GM19328 (cell line): Measurements from ENCODE around the gene ANK2.

Experiments used
- ATAC-seq: cut with Tn5 transposase; IDR thresholded peaks from one replicate; pipeline ENCODE4 v1.9.1; 2021; ENCODE audit warnings: mild to moderate bottlenecking, moderate library complexity; ENCODE audit not compliant: unreplicated experiment

Gene ANK2

DNA sequence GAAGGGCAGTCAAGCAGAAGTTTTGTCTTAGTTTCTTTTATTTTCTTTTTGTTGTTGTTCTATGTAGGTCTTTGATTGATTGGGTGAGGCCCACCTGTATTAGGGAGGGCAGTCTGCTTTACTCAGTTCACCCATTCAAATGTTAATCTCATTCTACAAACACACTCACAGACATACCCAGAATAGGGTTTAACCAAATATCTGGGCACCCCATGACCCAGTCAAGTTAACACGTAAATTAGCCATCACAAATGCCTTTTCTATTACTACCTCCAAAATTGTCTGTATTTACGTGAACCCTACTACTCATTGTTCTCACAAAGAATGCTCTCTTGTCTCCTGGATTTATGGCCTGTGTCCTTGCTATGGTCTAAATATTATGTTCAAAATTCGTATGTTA is 339.7 kb downstream of the ANK2 start:
- ATAC-seq, result no peak

GRCh38 chr4:113390850-113391249 is 341.4 kb downstream of the ANK2 start:
- ATAC-seq, result no peak

DNA sequence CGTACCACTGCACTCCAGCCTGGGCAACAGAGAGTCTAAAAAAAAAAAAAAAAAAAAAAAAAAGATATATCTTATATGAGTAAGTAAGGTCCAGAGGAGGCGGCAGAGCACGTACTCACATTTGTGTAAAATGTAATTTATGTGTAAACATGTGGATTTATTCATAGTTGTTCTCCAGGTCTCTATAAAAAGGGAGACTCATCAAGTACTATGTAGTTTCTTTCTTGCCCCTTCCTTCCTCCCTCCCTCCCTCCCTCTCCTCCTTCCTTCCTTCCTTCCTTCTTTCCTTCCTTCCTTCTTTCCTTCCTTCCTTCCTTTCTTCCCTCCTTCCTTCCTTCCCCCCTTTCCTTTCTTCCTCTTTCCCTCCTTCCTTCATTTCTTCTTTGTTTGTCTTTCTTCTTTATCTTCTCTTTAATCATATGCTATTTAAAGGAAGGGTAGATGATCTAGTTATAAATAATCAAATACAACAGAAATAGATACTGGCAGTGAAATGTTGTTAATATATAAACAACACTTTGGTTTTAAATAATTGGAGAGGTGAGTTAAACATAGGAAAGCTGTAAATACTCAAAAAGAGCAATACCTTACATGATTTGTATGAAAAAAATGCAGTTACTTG is 344.8 kb downstream of the ANK2 start:
- no peak for ATAC-seq

DNA sequence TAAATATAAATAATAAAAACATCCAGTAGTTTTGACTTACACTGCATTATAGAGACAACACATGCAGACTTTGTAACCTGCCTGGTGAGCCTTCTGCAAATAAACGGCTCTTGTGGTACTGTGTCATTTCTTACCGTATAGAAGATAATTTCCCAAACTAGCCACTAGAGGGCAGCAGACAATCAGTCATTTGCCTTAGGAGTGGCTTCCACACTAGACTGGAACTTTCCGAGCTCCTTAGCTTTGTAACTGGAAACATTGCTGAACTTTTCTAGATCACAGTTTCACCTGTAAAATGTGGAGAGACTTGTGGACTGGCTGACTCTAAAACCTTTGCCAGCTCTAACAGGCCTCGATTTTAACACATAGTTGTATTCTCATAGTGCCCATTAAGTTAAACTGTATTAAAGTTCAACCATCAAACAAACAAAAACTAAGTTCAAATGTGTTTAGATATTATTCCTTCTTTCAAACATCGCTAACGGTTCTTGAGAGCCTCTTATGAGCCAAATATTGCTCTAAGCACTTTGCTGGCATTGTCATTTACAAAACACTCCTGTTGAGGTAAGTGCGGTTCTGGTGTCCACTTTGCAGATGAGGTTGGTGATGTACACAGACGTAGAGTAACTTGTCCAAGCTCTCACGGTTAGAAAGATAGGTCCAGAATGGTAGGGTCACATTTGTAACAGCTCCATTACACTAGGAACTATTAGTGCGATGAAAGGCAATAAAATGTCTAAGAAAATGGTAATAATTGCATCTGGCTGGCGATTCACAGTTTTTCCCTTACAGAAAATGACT is 345.5 kb downstream of the ANK2 start:
- ATAC-seq, result peak; percentile 92

GRCh38 chr4:113397114-113397701 is 347.8 kb downstream of the ANK2 start:
- no peak for ATAC-seq

GRCh38 chr4:113398441-113399143 is 349.1 kb downstream of the ANK2 start:
- no peak for ATAC-seq

- no peak for ATAC-seq
These were observed 354.7 kb downstream of the ANK2 start for GRCh38 chr4:113404167-113404571.

DNA sequence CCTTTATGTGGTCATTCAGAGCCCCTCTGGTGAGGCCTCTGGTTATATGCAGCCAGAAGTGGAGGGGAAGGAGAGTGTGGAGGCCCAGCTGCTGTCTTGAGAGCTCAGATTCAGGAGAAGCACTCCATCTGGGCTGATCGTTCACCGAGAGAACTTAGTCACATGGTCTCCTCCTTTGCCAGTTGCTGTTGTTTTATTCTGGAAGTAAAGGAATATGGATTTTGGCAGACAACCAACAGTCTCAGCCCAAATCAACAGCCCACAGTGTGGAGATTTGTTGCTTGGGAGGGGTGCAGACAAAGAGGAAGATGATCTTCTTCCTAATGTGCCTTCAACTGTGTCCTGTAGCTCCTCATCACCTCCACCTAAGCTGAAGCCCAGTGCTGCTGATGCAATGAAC is 355.4 kb downstream of the ANK2 start:
- no peak for ATAC-seq

DNA sequence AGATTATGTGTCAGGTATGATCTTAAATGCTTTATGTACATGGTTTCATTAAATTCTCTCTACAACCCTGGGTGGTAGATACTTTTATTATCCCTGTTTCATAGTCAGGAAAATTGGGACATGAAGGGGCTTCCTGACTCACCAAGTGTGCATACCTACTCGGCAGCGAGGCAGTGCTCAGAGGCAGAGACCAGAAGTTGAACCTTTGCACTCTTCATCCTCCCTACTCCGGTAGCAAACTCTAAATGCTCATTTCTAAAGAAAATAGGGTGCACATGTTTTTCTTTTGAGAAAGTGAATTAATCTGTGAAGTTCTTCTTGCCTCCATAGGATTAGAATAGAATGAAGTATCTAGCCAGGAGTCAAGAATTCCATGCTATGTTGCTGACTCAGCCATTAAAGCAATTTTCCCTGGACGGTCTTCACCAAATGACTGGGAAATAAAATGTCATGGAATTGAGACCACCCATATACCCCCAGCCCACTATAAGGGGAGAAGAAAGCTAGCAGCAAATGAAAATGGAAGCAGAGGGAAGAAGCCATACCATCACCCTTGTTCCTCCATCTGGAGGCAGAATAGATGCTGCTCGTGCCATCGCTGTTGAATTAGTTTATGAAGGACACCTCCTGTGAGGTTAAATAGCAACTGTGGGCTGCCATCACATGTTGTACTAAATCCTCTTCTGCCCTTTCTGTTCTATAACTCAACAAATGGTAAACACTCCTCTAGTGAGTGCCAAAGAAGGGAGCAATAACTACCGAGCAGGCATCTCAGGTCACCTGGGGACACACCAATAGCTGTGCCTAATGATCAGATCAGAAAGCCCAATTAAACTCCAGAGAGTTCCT is 356.6 kb downstream of the ANK2 start:
- no peak for ATAC-seq

GRCh38 chr4:113406723-113407016 is 357.2 kb downstream of the ANK2 start:
- ATAC-seq, result no peak

GRCh38 chr4:113407409-113407808 is 358.0 kb downstream of the ANK2 start:
- ATAC-seq, result no peak

GRCh38 chr4:113409181-113409580 is 359.7 kb downstream of the ANK2 start:
- no peak for ATAC-seq

DNA sequence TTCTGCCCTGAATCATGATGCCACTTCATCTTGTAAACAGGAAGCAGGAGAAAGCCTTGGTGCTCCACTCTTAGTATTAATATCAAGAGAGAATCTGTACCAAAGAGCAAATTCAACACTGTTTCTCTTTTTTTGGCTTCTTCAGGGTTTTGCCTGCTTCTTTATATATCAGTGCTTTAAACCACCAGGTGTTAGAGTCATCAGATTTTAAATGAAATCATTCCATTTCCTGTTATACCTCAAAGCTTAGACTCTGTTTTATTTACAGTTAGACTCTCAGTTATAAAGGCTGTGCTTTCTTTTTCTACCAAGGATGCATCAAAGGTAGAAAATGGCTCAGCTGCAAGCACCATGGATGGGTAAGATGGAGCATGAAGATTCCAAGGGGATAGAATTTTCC is 361.2 kb downstream of the ANK2 start:
- no peak for ATAC-seq

DNA sequence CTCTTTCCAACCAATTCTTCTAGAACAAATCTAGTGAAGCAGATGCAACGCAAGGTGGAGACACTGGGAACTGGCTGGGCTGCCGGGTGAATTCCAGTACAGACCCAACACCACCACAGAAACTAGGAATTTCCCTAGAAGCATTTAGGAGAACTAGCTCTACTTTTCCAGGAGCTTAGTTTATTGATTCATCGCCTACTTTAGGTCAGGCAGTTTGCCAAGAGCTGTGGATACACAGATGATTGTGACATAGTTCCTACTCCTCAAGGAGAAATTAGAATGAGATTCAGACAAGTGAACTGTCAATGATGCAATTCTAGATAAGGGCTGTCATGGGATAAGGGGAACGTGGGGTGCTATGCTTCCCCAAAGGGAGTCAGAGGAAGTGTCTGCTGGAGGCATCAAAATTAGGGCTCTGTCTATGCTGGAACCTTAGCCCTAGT is 362.1 kb downstream of the ANK2 start:
- ATAC-seq, result no peak

- no peak for ATAC-seq
These were observed 370.2 kb downstream of the ANK2 start for GRCh38 chr4:113419631-113420030.

DNA sequence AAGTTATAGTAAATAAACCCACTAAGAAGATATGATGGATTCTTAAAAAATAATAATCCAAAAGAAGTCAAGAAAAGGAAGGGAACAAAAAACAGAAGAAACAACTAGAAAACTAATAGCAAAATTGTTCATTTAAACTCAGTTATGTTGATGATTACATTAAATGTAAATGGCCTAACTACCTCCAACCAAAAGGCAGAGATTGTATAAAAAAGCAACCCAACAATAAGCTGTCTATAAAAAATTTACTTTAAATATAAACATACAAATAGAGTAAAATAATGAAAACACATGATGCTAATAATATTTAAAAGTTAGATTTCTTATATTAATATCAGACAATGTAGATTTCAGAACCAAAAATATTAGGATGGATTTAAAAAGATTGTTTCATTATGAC is 371.5 kb downstream of the ANK2 start:
- no peak for ATAC-seq

GRCh38 chr4:113423631-113424030 is 374.2 kb downstream of the ANK2 start:
- ATAC-seq, result no peak

DNA sequence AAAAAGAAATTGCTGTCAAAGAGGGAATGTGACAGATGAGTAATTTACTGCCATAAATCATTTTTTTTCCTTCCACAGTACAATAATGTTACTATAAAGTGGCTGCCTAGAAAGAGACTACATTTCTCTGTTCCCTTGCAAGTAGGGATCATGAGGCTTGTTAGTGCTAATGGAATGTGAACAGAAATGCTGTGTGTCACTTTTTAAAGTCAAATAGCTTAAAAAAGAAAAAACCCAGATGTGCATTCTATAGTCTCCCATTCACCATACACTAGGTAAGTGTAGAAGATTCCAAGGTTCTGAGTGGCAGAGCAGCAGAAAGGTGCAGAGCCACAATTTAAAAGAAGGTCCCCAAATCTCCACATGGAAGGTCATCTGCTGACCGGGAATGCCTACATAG is 383.7 kb downstream of the ANK2 start:
- ATAC-seq, result no peak
